ENCODE data around the gene KCNAB2.

KCNAB2 gene

GRCh38 chr1:6028042-6028850 lies 17.4 kb upstream of the KCNAB2 start:
- intact Hi-C loops (cut with DNase I) = no loop called here
- peak in 4 of 10 donors; percentile 20 to 80 (median 64) for DNase-seq

- peak in 3 of 10 donors; percentile 22 to 45 (median 35) for DNase-seq
- intact Hi-C loops (cut with DNase I) = no loop called here
Measured at GRCh38 chr1:6029351-6029750, 16.3 kb upstream of the KCNAB2 start.

- peak in 3 of 10 donors; percentile 17 to 47 (median 19) for DNase-seq
- intact Hi-C loops (cut with DNase I) = no loop called here
Measured at GRCh38 chr1:6030132-6030531, 15.6 kb upstream of the KCNAB2 start.

GRCh38 chr1:6030547-6031261 lies 15.0 kb upstream of the KCNAB2 start:
- intact Hi-C loops (cut with DNase I) = no loop called here
- DNase-seq = peak in 1 of 10 donors; percentile 1

- DNase-seq = peak in 1 of 10 donors; percentile 33
- intact Hi-C loops (cut with DNase I) = no loop called here
Measured at GRCh38 chr1:6033124-6033523, 12.6 kb upstream of the KCNAB2 start.

- DNase-seq = peak; percentile 41 to 97 (median 82)
- intact Hi-C loops (cut with DNase I) = no loop called here
Measured at GRCh38 chr1:6033986-6034749, 11.5 kb upstream of the KCNAB2 start.

- peak in 3 of 10 donors; percentile 28 to 86 (median 40) for DNase-seq
- intact Hi-C loops (cut with DNase I) = no loop called here
Measured at GRCh38 chr1:6034750-6035096, 11.0 kb upstream of the KCNAB2 start.

GRCh38 chr1:6035303-6035702 lies 10.4 kb upstream of the KCNAB2 start:
- intact Hi-C loops (cut with DNase I) = no loop called here
- DNase-seq = peak in 2 of 10 donors; percentile 81 to 86

- intact Hi-C loops (cut with DNase I) = no loop called here
- DNase-seq = peak in 2 of 10 donors; percentile 42 to 74
Measured at GRCh38 chr1:6035719-6036118, 10.0 kb upstream of the KCNAB2 start.

GRCh38 chr1:6037338-6037762 lies 8.3 kb upstream of the KCNAB2 start:
- DNase-seq = peak in 2 of 10 donors; percentile 64 to 74
- intact Hi-C loops (cut with DNase I) = no loop called here

- DNase-seq = peak in 1 of 10 donors; percentile 24
- intact Hi-C loops (cut with DNase I) = no loop called here
Measured at GRCh38 chr1:6038603-6039002, 7.1 kb upstream of the KCNAB2 start.

GRCh38 chr1:6039031-6039430 lies 6.7 kb upstream of the KCNAB2 start:
- intact Hi-C loops (cut with DNase I) = no loop called here
- peak in 2 of 10 donors; percentile 72 to 78 for DNase-seq

- peak in 1 of 10 donors; percentile 59 for DNase-seq
- intact Hi-C loops (cut with DNase I) = no loop called here
Measured at GRCh38 chr1:6040444-6040843, 5.2 kb upstream of the KCNAB2 start.

GRCh38 chr1:6040861-6041415 lies 4.8 kb upstream of the KCNAB2 start:
- DNase-seq = peak in 2 of 10 donors; percentile 70 to 82
- intact Hi-C loops (cut with DNase I) = no loop called here

GRCh38 chr1:6041432-6042062 lies 4.1 kb upstream of the KCNAB2 start:
- peak in 5 of 10 donors; percentile 36 to 93 (median 85) for DNase-seq
- intact Hi-C loops (cut with DNase I) = no loop called here

- intact Hi-C loops (cut with DNase I) = no loop called here
- DNase-seq = peak in 1 of 10 donors; percentile 55
Measured at GRCh38 chr1:6043561-6043960, 2.1 kb upstream of the KCNAB2 start.

- peak in 2 of 10 donors; percentile 55 to 70 for DNase-seq
- intact Hi-C loops (cut with DNase I) = no loop called here
Measured at GRCh38 chr1:6044481-6045109, 1.1 kb upstream of the KCNAB2 start.

- intact Hi-C loops (cut with DNase I) = no loop called here
- DNase-seq = peak in 2 of 10 donors; percentile 40 to 55
Measured at GRCh38 chr1:6045110-6045502, 582 bp upstream of the KCNAB2 start.

- DNase-seq = peak in 2 of 10 donors; percentile 42 to 57
- intact Hi-C loops (cut with DNase I) = no loop called here
Measured at GRCh38 chr1:6046279-6046678, 591 bp downstream of the KCNAB2 start.
